GM18951 (cell line): ENCODE data around the gene HOXB6.
A peak's percentile ranks its signal among the peaks of the same experiment; 100 is the strongest.

Source experiments
- POLR2A ChIP-seq: IDR thresholded peaks from 4 replicates; pipeline ENCODE4 v1.6.1; 2011; ENCODE audit warnings: mild to moderate bottlenecking; ENCODE audit not compliant: insufficient read length, insufficient read depth; ENCODE audit errors: extremely low read depth
- in situ Hi-C: fragments of 300-500 bp; cut with MboI; formaldehyde crosslinking; loops from one replicate; pipeline ENCODE4 v1.12.0; 2022; ENCODE audit warnings: low sequenced_read_pairs, mixed read lengths, inconsistent platforms; ENCODE audit not compliant: unreplicated experiment

HOXB6 gene

GRCh38 chr17:48569240-48569582 is 35.6 kb downstream of the HOXB6 start:
- TF ChIP-seq POLR2A, result no peak
- in situ Hi-C loops, result no loop called here

- TF ChIP-seq POLR2A, result no peak
- in situ Hi-C loops, result no loop called here
These were observed 36.1 kb downstream of the HOXB6 start for GRCh38 chr17:48568499-48569239.

GRCh38 chr17:48567646-48568354 is 37.0 kb downstream of the HOXB6 start:
- no peak for TF ChIP-seq POLR2A
- in situ Hi-C loops, result no loop called here

- in situ Hi-C loops, result no loop called here
- TF ChIP-seq POLR2A, result no peak
These were observed 37.6 kb downstream of the HOXB6 start for GRCh38 chr17:48567209-48567608.

- no peak for TF ChIP-seq POLR2A
- in situ Hi-C loops, result no loop called here
These were observed 38.1 kb downstream of the HOXB6 start for GRCh38 chr17:48566717-48567116.

- no peak for TF ChIP-seq POLR2A
- in situ Hi-C loops, result no loop called here
These were observed 38.7 kb downstream of the HOXB6 start for GRCh38 chr17:48565925-48566710.

GRCh38 chr17:48565022-48565554 is 39.7 kb downstream of the HOXB6 start:
- in situ Hi-C loops, result no loop called here
- no peak for TF ChIP-seq POLR2A

- in situ Hi-C loops, result no loop called here
- no peak for TF ChIP-seq POLR2A
These were observed 40.4 kb downstream of the HOXB6 start for GRCh38 chr17:48564188-48565021.

- no peak for TF ChIP-seq POLR2A
- in situ Hi-C loops, result no loop called here
These were observed 41.0 kb downstream of the HOXB6 start for GRCh38 chr17:48563867-48564187.

- TF ChIP-seq POLR2A, result no peak
- in situ Hi-C loops, result no loop called here
These were observed 41.4 kb downstream of the HOXB6 start for GRCh38 chr17:48563385-48563838.

- TF ChIP-seq POLR2A, result no peak
- in situ Hi-C loops, result no loop called here
These were observed 41.9 kb downstream of the HOXB6 start for GRCh38 chr17:48562934-48563333.

GRCh38 chr17:48561884-48562810 is 42.6 kb downstream of the HOXB6 start:
- in situ Hi-C loops, result no loop called here
- peak; percentile 59 for TF ChIP-seq POLR2A
